ENCODE measurements around the gene CRADD.

CRADD gene

GRCh38 chr12:93938317-93938716 lies 261.1 kb downstream of the CRADD start:
- DNase-seq (ENCODE audit: low read depth, low spot score), result no peak
- no peak overlapping the region for H3K4me3 ChIP-seq
- H3K27ac ChIP-seq, result no peak overlapping the region
- no peaks in the 10 kb centered on the region for H3K36me3 ChIP-seq (ENCODE audit: insufficient read depth, low read length)
- H3K9me3 ChIP-seq (ENCODE audit: low read depth, low read length), result no peaks in the 10 kb centered on the region
- H3K9ac ChIP-seq (ENCODE audit: insufficient read length), result no peak overlapping the region
- TF ChIP-seq EZH2 (IDR thresholded peaks at IDR 0.05) (no peak), FOXP2 (optimal IDR thresholded peaks at IDR 0.05; ENCODE audit: control extremely low read depth, extremely low read length, insufficient read depth) (no peak), POLR2AphosphoS5 (IDR thresholded peaks at IDR 0.05; ENCODE audit: borderline replicate concordance, low read depth, low read length) (no peak)

- Histone ChIP-seq H3K9me3 (ENCODE audit: low read depth, low read length) (no peaks in the 10 kb centered on the region), H3K9ac (ENCODE audit: insufficient read length) (no peak overlapping the region), H3K27ac (no peak overlapping the region), H3K36me3 (ENCODE audit: insufficient read depth, low read length) (no peaks in the 10 kb centered on the region), H3K4me3 (no peak overlapping the region)
- TF ChIP-seq FOXP2 (optimal IDR thresholded peaks at IDR 0.05; ENCODE audit: control extremely low read depth, extremely low read length, insufficient read depth), result no peak
- no peak for TF ChIP-seq POLR2AphosphoS5 (IDR thresholded peaks at IDR 0.05; ENCODE audit: borderline replicate concordance, low read depth, low read length)
- TF ChIP-seq EZH2 (IDR thresholded peaks at IDR 0.05), result no peak
- DNase-seq (ENCODE audit: low read depth, low spot score), result no peak
These were observed 261.8 kb downstream of the CRADD start for GRCh38 chr12:93938931-93939330.

GRCh38 chr12:93939641-93940325 lies 262.6 kb downstream of the CRADD start:
- Histone ChIP-seq H3K27ac (no peak overlapping the region), H3K9me3 (ENCODE audit: low read depth, low read length) (no peaks in the 10 kb centered on the region), H3K9ac (ENCODE audit: insufficient read length) (no peak overlapping the region), H3K4me3 (no peak overlapping the region), H3K36me3 (ENCODE audit: insufficient read depth, low read length) (no peaks in the 10 kb centered on the region)
- DNase-seq (ENCODE audit: low read depth, low spot score), result no peak
- TF ChIP-seq EZH2 (IDR thresholded peaks at IDR 0.05) (no peak), FOXP2 (optimal IDR thresholded peaks at IDR 0.05; ENCODE audit: control extremely low read depth, extremely low read length, insufficient read depth) (no peak), POLR2AphosphoS5 (IDR thresholded peaks at IDR 0.05; ENCODE audit: borderline replicate concordance, low read depth, low read length) (no peak)

- Histone ChIP-seq H3K9ac (ENCODE audit: insufficient read length) (no peak overlapping the region), H3K27ac (no peak overlapping the region), H3K9me3 (ENCODE audit: low read depth, low read length) (no peaks in the 10 kb centered on the region), H3K4me3 (no peak overlapping the region), H3K36me3 (ENCODE audit: insufficient read depth, low read length) (no peaks in the 10 kb centered on the region)
- TF ChIP-seq FOXP2 (optimal IDR thresholded peaks at IDR 0.05; ENCODE audit: control extremely low read depth, extremely low read length, insufficient read depth), result no peak
- TF ChIP-seq EZH2 (IDR thresholded peaks at IDR 0.05), result no peak
- TF ChIP-seq POLR2AphosphoS5 (IDR thresholded peaks at IDR 0.05; ENCODE audit: borderline replicate concordance, low read depth, low read length), result no peak
- no peak for DNase-seq (ENCODE audit: low read depth, low spot score)
These were observed 266.6 kb downstream of the CRADD start for GRCh38 chr12:93943780-93944179.

- H3K9me3 ChIP-seq (ENCODE audit: low read depth, low read length), result no peaks in the 10 kb centered on the region
- H3K36me3 ChIP-seq (ENCODE audit: insufficient read depth, low read length), result no peaks in the 10 kb centered on the region
- no peak for TF ChIP-seq POLR2AphosphoS5 (IDR thresholded peaks at IDR 0.05; ENCODE audit: borderline replicate concordance, low read depth, low read length)
- TF ChIP-seq EZH2 (IDR thresholded peaks at IDR 0.05), result no peak
- TF ChIP-seq FOXP2 (optimal IDR thresholded peaks at IDR 0.05; ENCODE audit: control extremely low read depth, extremely low read length, insufficient read depth), result no peak
- H3K9ac ChIP-seq (ENCODE audit: insufficient read length), result no peak overlapping the region
- no peak for DNase-seq (ENCODE audit: low read depth, low spot score)
- no peak overlapping the region for H3K27ac ChIP-seq
- no peak overlapping the region for H3K4me3 ChIP-seq
These were observed 267.0 kb downstream of the CRADD start for GRCh38 chr12:93944201-93944600.
